SK-N-MC (cell line): Measurements from ENCODE around the gene CD79B.

Source experiments
- EZH2 ChIP-seq: fragments of 200-600 bp; sonication (generic); IDR thresholded peaks from one replicate; pipeline ENCODE4 v1.6.1; 2017; ENCODE audit warnings: antibody characterized with exemption
- POLR2AphosphoS5 ChIP-seq: IDR thresholded peaks from 2 replicates; pipeline ENCODE4 v1.6.1; 2012; ENCODE audit warnings: mild to moderate bottlenecking, low read depth, low read length, borderline replicate concordance

GRCh38 chr17:63918305-63918704, 13.8 kb downstream of the CD79B start:
- no peak for TF ChIP-seq POLR2AphosphoS5
- TF ChIP-seq EZH2 = no peak
